Ramos (cell line): ENCODE results near the gene MAP4K4.

Experiments used
- in situ Hi-C: fragments of 300-500 bp; cut with MboI; formaldehyde crosslinking; loops from one replicate; pipeline ENCODE4 v1.14.3; 2022; ENCODE audit warnings: low sequenced_read_pairs; ENCODE audit not compliant: unreplicated experiment

MAP4K4 gene

DNA sequence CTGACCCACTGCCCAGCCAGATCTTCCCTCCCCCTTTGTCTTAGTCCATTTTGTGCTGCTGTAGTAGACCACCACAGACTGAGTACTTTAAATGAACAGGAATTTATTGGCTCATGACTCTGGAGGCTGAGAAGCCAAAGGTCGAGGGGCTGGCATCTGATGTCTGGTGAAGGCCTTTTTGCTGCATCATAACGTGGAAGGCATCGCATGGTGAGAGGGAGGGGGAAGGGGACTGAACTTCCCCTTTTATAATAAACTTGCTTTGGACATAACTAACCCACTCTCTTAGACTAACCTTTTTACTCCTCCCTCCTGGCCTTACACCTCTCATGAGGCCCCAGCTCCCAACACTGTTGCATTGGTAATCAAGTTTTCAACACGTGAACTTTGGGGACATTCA is 83.8 kb downstream of the MAP4K4 start:
- in situ Hi-C loops = no loop called here

DNA sequence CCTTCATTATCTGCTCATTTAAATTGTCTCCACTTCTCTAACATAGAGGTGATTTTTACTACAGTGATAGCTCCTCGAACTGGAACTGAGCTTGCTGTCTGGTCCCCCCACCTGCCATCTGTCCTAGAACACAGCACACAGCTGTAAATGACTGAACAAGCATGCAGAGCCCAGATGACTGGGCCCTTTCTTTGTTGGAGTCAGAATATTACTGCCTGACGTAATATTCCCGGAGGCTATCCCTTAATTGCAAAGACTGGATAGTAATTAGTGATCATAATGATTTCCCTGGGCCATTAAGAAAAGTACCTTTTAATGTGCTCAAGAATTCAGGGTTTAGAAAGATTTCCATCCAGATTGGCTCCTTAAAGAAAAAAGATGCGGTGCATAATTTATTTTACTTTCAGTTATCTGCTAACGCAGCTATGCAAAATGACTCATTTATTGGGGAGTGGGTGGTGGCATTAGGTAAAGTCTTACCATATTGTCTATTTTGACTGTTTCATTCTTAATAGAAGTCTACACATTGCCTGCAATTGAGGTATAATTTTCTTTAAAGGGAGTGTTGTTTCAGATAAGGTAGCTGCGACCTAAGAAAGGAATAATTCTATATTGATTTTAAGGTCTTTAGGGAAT is 84.4 kb downstream of the MAP4K4 start:
- in situ Hi-C loops = no loop called here

DNA sequence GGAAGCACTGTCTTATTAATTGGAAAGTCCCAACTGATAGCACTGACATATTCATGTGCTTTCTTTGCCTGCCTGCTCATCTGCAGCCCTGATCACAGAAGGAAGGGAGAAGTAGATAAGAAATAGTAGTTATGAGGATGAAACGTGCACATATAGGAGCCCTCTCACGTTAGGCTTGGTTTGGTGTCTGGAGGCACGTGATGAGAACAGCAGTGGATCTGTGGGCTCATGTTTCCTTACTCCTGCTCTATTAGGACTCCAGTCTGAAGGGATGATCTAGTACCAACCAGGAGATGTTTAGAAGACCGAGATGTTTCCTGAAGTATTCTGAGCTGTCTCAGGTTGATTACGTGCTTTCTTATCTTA is 84.9 kb downstream of the MAP4K4 start:
- in situ Hi-C loops = no loop called here

DNA sequence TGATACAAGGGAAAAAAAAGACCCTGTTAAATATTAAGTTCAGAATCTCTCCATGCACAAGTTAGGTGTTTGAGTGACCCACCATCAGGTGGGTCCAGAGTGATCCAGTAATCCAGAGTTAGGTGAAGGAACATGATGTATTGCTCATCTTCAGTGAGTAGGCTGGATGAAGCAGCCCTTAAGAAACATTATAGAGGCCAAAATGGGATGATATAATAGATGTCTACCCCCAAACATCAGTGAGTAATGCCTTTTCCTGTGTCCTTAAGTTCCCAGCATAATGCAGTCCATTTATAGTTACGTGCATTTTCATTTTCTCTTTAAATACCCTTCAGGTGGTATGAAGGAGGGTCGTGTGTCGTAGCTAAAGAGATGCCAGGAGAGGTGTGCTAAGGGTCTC is 89.6 kb downstream of the MAP4K4 start:
- in situ Hi-C loops = no loop called here

DNA sequence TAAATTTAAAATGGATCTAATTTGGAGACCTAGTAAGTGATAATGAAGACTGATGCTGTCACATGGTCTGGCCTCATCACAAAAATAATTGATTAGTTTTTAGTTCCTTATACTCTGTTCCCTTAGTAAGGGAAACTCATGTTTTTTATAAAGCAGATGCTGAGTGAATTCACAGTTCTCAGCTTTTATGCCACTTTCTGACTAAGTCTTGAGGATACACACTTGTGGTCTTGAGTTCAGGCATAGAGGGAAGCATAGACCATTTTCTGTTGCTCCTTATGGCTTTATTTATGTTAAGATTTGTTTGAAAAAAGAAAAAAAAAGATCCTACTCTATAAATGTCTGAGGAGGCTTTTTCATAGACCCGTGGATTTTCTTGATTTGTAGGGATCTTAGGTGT is 91.1 kb downstream of the MAP4K4 start:
- in situ Hi-C loops = no loop called here

DNA sequence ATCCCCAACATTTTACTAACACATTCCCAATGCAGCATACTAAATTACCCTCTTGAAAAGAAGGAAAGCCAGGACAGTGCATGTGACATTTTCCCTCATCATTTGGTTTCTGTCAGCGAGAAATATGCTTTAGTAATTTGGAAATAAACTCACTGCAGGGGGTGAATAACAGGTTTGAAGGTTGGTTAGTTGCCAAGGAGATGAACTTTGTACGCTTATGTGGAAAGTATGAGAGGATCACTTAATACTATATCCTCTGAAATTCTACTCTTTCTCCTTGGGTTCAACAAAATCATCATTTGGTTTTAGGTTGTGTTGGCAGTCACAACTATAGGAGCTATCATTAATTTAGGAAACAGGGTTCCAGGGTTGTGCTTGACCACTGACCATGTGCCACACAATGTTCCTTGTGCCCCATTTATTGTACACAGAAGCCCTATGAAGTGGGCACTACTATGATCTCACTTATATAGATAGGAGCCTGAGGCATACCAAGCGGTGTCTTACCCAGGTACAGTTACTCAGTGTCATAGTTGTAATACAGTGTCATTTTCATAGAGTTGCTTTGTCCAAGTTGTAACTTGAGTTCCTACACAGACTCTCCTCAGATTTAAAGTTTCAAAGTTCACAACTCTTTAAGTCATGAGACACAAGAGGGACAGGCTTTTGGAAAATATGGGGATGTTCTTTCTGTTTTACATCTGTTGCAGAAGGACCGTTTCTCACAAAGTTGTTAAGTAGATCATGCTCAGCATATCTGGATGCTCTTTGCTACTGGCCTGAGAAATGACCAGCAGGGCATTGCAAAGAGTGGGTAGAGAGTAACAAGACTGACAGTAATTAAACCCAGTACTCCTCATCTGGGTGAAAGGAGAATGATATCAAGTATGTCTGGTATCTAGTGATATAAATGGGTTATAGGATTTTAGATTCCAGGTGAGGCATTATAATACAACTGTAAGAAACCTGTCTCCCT is 91.8 kb downstream of the MAP4K4 start:
- in situ Hi-C loops = no loop called here

DNA sequence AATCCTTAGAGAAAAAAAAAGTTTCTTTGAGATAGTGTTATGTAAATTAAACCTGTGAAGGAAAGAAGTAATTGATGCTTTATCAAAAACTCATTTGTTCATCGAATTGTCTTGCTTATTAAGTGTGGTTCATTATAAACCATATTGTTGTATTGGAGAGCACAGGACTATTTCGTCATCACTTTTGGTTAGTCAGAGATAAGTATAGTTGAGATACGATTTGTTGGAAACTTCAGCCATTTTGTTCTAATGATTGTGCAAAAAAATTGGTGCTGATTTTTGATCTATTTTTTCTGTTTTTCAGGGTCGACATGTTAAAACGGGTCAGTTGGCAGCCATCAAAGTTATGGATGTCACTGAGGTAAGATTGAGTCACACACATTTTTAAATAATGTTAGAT is 92.9 kb downstream of the MAP4K4 start:
- in situ Hi-C loops = no loop called here

DNA sequence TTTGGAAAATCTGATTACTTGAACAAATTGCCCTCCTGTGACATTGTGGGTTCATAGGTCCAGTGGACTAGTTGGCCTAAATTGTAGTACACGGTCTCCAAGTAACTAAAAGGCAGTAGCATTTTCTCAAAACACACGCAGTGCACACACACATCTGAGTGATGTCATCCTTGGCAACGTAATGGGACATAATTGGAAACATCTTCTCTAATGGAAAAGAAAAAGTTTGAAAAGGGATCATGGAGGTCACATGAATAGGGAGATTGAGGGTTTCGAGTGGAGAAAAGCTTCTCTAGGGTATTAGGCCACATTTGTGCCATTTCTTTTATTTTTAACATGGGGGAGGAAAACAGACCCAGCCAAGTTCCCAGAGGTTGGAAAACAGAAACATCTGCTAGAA is 93.3 kb downstream of the MAP4K4 start:
- in situ Hi-C loops = no loop called here

DNA sequence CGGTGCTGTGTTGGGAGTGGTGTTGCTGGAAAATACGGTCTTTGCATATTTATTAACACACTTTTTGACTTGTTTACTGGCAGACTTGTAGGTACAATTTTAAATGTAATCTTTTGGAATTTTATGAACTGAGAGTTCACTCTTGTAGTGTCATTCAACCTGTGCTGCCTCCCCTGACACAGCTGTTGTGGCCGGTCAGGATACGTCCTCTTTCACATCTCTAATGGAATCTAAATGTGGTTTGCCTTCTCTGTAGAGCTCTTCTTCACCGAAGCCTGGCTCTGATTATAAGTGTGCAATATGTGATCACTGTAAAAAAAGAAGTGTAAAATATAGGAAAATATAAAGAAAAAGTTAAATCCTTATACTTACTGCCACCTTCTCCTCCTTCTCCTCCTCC is 94.7 kb downstream of the MAP4K4 start:
- in situ Hi-C loops = no loop called here

DNA sequence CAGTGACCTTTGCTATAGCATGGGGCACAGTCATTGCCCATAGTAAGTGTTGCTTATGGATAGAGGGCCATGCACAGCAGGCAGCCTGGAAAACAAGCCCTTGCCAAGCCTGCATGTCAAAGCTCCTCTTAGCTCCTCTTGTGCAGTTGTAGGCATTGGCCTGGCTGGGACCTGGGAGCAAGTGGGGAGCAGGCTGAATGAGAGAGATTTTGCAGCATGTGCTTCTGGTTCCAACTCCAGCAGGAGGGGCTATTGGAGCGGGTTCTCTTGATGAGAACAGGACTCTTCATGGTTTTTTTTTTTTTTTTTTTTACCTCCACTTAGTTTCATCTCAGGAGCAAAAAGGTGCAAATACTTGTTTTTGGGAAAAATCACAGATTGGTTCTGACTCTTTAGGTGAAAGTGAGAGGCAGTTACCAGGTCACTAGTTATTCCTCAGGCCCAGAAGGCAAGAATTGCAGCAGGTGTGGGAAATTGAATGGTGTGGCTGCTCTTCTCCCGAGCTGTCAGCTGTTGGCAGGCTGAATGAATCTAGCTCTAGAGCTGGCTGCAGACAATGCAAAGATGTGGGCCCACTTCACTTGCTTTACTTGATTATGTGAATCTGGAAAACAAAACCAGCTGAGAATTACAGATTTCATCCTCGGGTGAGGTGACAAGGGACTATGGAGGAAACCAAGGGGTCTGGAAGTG is 95.9 kb downstream of the MAP4K4 start:
- in situ Hi-C loops = no loop called here

DNA sequence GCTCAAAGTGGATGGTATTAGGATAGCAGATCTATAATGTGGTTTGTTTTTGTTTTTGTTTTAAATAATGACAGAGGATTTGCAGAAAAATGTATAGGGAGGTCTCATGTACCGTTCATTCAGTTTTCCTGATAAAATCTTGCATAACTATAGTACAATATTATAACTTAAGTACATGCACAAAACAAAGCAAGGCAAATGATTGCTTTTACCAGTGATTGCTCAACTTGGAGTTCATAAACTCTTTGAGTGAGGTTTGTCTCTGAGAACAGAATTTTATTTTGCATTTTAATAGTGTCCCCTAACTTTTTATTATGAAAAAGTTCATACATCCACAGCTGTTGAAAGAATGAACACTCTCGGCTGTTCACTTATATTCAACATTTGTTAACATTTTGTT is 96.6 kb downstream of the MAP4K4 start:
- in situ Hi-C loops = no loop called here

DNA sequence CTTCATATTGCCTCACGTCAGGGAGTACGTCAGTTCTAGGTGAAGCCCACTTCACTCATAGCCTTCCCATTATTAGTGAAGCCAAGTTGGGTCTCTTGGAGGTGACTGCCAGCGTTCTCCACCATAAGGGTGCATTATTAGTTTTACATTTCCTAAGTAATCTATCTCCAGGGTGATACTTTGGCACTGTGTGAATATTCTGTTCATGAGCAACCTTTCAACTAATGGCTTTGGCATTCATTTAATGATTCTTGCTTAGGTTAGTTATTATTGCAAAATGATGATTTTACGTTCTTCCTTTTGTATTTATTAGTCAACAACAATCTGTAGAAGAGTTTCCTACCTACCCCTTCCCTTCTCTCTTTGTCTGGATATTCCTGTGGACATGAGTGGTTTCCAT is 97.5 kb downstream of the MAP4K4 start:
- in situ Hi-C loops = no loop called here

DNA sequence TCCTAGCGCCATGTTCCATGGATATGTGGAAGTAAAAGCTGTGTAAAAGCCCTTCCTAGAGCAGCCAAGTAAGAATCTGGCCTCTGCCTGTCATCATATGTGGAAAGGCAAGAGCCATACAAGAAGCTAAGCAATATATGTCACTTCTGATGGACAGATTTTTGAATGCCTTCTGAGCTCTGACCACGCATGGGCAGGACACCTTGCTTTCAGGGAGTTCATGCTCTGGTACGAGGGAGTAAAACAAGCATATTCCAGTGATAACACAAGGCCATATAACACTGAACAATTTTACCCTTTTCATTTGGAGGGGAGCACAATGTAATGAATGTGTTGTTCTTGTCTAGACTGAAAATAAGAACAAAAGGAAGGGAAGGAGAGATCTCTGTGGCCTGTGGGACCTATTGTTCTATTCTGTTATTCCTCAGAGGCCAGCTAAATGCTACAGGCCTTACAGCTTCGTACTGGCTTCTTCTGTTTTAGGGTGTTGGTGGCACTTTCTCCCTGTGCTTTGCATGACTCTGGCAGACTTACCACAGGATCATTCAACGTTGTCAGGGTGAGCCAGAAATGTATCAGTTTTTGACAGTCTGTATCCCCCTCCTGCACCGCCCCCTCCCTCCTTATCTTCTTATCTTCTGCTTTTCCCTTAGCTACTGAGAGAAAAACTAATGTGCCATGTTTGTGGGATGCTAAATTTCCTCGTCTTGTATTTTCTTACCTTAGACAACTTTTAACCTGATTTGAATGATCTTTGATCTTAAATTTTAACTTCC is 99.5 kb downstream of the MAP4K4 start:
- in situ Hi-C loops = no loop called here

DNA sequence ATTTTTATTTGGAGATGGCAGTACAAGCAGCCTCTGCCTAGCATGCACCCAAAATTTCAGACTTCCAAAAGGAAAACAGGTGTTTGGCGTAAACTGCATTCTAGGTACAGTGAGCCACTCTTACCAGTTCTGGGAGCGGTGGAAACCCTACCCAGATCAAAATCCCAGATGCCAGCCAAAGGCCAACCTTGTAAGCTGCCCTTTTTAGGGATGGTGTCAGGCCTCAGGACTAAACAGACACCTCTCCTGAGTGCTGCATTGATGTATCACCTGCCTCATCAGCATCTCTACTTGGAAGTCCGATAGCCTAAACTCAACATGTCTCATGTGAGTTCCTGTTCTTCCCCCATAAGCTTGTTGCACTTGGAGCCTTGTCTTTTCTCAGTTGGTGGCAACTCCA is 104.0 kb downstream of the MAP4K4 start:
- in situ Hi-C loops = no loop called here

DNA sequence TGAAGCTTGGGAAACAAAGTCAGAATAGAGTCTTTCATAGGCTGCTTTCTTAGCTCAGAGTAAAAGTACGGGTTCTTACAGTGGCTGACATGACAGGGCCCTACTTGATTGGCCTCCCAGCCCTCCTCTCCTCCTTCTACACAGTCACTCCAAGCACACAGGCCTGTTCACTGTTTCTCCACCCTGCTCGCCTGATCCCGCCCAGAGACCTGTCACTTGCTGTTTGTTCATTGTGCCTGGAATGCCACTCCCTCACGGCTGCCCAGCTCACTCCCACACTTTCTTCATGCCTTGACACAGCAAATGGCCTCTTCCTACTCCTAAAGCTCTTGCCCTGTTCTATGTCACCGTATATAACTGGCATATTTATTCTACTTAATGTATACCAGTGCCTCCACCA is 104.8 kb downstream of the MAP4K4 start:
- in situ Hi-C loops = no loop called here

DNA sequence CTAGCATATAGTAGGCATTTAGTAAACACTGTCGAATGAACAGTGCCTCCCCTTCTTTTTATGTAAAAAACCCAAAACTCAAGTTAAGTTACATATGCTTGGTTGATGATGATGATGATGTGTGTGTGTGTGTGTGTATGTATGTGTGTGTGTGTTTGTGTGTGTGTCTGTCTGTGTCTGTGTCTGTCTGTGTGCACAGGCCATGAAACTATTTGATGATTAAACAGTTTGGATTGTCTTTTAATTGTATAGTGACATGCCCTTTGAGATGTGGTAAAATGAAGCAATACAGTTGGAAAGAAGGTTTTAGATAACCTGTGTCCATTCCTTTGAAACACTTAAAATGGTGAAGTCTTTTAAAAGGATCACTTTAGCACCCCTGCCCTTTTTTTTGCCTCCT is 105.6 kb downstream of the MAP4K4 start:
- in situ Hi-C loops = no loop called here

DNA sequence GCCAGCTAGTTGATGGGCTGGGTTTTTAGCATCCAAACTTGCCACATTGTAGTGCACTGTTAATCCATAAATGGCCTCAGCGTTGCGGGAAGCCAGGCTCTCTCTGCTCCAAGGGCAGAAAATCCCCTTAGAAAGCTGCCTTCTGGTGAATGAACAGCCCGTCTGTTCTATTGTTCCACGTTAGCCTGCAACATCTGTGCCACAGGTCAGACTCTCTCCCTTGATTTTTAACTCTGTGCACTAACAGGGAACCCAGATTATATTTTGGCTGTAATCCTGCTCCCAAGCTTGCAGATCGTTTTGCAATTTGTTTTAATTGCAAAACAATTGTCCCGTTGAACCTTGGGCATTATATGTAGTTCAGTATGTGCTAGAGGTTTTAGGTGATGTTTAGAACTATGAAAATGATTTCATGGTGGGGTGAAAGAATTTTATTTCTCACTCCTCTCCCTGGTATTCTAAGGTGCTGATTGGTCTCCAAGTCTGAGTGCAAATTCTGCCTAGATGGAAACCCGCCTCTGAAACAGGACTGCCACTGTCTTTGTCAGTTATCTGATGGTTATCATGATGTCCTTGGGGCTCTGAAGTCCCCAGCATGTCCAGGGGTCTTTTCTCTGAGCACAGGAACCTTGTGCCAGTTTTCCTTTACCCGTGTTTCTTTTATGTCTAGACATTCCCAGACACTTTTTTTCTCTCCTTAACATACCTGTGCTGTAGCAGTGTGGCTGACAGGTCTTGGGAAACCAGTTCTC is 106.6 kb downstream of the MAP4K4 start:
- in situ Hi-C loops = no loop called here

DNA sequence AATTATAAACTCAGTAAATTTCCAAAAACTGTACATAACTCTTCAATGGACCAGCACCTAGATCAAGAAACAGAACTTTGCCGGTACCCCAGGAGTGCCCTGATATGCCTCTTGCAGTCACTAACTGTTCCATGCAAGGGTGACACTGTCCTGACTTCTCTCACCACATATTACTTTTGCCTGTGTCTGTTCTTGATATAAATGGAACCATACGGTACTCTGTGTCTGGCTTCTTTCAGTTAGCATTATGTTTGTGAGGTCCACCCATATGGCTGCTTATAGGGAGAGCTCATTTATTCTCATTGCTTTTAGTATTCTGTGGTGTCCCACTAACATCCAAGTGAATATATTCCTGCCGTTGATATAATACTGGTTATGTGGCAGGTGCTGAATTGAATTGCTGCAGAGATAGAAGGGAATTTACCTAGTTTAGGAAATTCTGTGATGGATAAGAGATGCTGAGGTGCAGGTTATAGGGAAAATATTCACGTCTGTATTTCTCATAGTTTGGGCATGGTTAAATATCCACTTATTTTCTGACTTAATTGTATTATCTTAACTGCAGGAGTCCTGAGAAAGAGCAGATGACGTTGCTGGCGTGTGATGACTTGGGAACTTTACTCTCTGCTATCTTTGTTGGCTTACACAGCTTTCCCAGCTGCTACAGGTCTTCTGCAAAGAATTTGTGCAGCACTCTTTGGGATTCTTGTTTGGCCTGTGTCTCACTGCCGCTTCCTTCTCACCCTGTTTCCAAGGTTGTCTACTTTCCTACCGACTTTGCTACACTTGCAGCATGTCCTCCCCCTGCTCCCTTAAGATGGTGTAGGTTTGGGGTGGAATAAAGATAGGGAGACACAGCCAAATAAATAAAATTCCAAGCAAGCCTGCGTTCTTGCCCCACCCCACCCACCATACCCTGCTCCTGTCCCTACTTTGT is 107.9 kb downstream of the MAP4K4 start:
- in situ Hi-C loops = no loop called here

DNA sequence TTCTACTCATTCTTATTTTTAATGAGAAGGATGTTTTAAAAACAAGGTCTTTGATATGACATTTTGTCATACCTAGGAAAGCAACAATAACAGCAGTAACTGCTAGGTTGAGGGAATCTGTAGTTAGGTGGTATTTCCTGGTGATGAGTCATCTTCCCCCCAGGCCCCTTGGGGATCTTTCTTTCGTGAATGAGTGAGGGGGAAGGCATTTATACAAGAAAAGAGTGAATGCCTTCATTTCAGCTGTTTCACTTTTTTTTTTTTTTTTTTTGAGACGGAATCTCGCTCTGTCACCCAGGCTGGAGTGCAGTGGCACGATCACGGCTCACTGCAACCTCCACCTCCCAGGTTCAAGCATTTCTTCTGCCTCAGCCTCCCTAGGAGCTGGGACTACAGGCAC is 108.6 kb downstream of the MAP4K4 start:
- in situ Hi-C loops = no loop called here
